ENCODE results near the gene SLC30A3. TPM values are rescaled to one million over a fixed set of nuclear protein-coding genes. Genes with fewer than 3 reads are reported as not detected.

Gene SLC30A3
- total RNA-seq, 2 experiments from 2014 or later = not detected

GRCh38 chr2:27298391-27299080 lies 35.7 kb upstream of the SLC30A3 start:
- Histone ChIP-seq H3K4me3 (ENCODE audit: low read length) (no peak overlapping the region), H3K9me3 (ENCODE audit: control insufficient read depth in 1 of 2, insufficient read depth in 1 of 2, low read length in 2 of 2) (no peaks in the 10 kb centered on the region), H3K27me3 (ENCODE audit: control insufficient read depth in 1 of 2, insufficient read depth in 2 of 2, low read length in 2 of 2) (peaks cover 0 to 4% of the 10 kb centered on the region in 2 experiments), H3K4me1 (ENCODE audit: insufficient read depth, low read length) (peaks cover 6% of the 10 kb centered on the region), H3K36me3 (ENCODE audit: insufficient read depth, low read length) (no peaks in the 10 kb centered on the region), H3K27ac (ENCODE audit: low read depth in 1 of 2, low read length in 2 of 2) (no peak overlapping the region)
- no peak for TF ChIP-seq CTCF (IDR thresholded peaks at IDR 0.05)
- intact Hi-C loops (cut with DNase I, micrococcal nuclease) = no loop called here
- Mint-ChIP-seq H3K27ac (no peak overlapping the region), H3K36me3 (ENCODE audit: low read depth) (no peaks in the 10 kb centered on the region), H3K9me3 (no peaks in the 10 kb centered on the region), H3K4me1 (ENCODE audit: low read depth) (peaks cover 10% of the 10 kb centered on the region), H3K27me3 (peaks cover 23% of the 10 kb centered on the region), H3K4me3 (no peak overlapping the region)
- ATAC-seq (ENCODE audit: poor library complexity) (no peak), DNase-seq (no peak)
- ChIA-PET CTCF (interaction anchor here (0.7 kb wide), 1 partner anchor 19 kb away, joined by 3 read pairs; no protein-coding TSS in a partner anchor), POLR2A (no interaction called here)

- no peak overlapping the region for H3K27ac ChIP-seq (ENCODE audit: low read depth in 1 of 2, low read length in 2 of 2)
- H3K9me3 ChIP-seq (ENCODE audit: control insufficient read depth in 1 of 2, insufficient read depth in 1 of 2, low read length in 2 of 2) = no peaks in the 10 kb centered on the region
- H3K36me3 ChIP-seq (ENCODE audit: insufficient read depth, low read length) = no peaks in the 10 kb centered on the region
- DNase-seq (no peak), ATAC-seq (ENCODE audit: poor library complexity) (no peak)
- intact Hi-C loops (cut with DNase I, micrococcal nuclease) = no loop called here
- Mint-ChIP-seq H3K4me3 (no peak overlapping the region), H3K27ac (no peak overlapping the region), H3K4me1 (ENCODE audit: low read depth) (no peaks in the 10 kb centered on the region), H3K36me3 (ENCODE audit: low read depth) (no peaks in the 10 kb centered on the region), H3K9me3 (no peaks in the 10 kb centered on the region), H3K27me3 (peaks cover 26% of the 10 kb centered on the region)
- no peaks in the 10 kb centered on the region for H3K4me1 ChIP-seq (ENCODE audit: insufficient read depth, low read length)
- ChIA-PET POLR2A (no interaction called here), CTCF (no interaction called here)
- no peak for TF ChIP-seq CTCF (IDR thresholded peaks at IDR 0.05)
- no peak overlapping the region for H3K4me3 ChIP-seq (ENCODE audit: low read length)
- H3K27me3 ChIP-seq (ENCODE audit: control insufficient read depth in 1 of 2, insufficient read depth in 2 of 2, low read length in 2 of 2) = peaks cover 0 to 4% of the 10 kb centered on the region in 2 experiments
Observed at GRCh38 chr2:27297195-27297594, 34.3 kb upstream of the SLC30A3 start.

GRCh38 chr2:27296481-27296880 lies 33.6 kb upstream of the SLC30A3 start:
- Mint-ChIP-seq H3K27me3 (peaks cover 32% of the 10 kb centered on the region), H3K4me3 (no peak overlapping the region), H3K36me3 (ENCODE audit: low read depth) (no peaks in the 10 kb centered on the region), H3K27ac (no peak overlapping the region), H3K9me3 (no peaks in the 10 kb centered on the region), H3K4me1 (ENCODE audit: low read depth) (no peaks in the 10 kb centered on the region)
- Histone ChIP-seq H3K36me3 (ENCODE audit: insufficient read depth, low read length) (no peaks in the 10 kb centered on the region), H3K4me1 (ENCODE audit: insufficient read depth, low read length) (no peaks in the 10 kb centered on the region), H3K27ac (ENCODE audit: low read depth in 1 of 2, low read length in 2 of 2) (no peak overlapping the region), H3K9me3 (ENCODE audit: control insufficient read depth in 1 of 2, insufficient read depth in 1 of 2, low read length in 2 of 2) (no peaks in the 10 kb centered on the region), H3K27me3 (ENCODE audit: control insufficient read depth in 1 of 2, insufficient read depth in 2 of 2, low read length in 2 of 2) (peaks cover 4 to 8% of the 10 kb centered on the region in 2 experiments), H3K4me3 (ENCODE audit: low read length) (no peak overlapping the region)
- ChIA-PET CTCF (interaction anchor here (1.1 kb wide), 1 partner anchor 17 kb away, joined by 3 read pairs; no protein-coding TSS in a partner anchor), POLR2A (no interaction called here)
- TF ChIP-seq CTCF (IDR thresholded peaks at IDR 0.05) = no peak
- no peak for ATAC-seq (ENCODE audit: poor library complexity)
- no peak for DNase-seq
- intact Hi-C loops (cut with DNase I, micrococcal nuclease) = no loop called here

All from CD4-positive, alpha-beta T cell (primary cell).